ENCODE data around the gene KIAA2012. TPM values are rescaled to one million over a fixed set of nuclear protein-coding genes. Genes with fewer than 3 reads are reported as not detected.

Gene KIAA2012
- total RNA-seq, 4 donors from 2014 or later = 0.15 to 0.76 (median 0.26) TPM; not detected in 1

DNA sequence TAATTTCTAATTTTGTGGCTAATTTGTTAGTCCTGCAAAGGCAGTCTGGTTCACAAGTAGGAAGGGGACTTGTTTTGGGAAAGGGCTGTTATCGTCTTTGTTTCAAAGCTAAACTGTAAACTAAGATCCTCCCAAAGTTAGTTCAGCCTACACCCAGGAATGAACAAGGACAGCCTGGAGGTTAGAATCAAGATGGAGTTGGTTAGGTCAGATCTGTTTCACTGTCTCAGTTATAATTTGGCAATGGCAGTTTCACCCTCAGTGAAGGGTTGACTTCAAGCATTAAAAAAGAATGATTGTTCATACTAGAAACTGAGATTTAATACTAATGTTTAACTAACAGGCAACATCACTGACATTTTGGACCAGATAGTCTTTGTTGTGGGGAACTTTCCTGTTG, 69.5 kb downstream of the KIAA2012 start:
- Histone ChIP-seq H3K4me1 (no peaks in the 10 kb centered on the region), H3K27me3 (no peaks in the 10 kb centered on the region), H3K4me3 (no peak overlapping the region), H3K36me3 (no peaks in the 10 kb centered on the region), H3K9me3 (no peaks in the 10 kb centered on the region), H3K27ac (no peak overlapping the region)
- intact Hi-C loops (cut with DNase I; ENCODE audit: low total_unique reads) = no loop called here
- DNase-seq = no peak
- TF ChIP-seq, protein P1, sequence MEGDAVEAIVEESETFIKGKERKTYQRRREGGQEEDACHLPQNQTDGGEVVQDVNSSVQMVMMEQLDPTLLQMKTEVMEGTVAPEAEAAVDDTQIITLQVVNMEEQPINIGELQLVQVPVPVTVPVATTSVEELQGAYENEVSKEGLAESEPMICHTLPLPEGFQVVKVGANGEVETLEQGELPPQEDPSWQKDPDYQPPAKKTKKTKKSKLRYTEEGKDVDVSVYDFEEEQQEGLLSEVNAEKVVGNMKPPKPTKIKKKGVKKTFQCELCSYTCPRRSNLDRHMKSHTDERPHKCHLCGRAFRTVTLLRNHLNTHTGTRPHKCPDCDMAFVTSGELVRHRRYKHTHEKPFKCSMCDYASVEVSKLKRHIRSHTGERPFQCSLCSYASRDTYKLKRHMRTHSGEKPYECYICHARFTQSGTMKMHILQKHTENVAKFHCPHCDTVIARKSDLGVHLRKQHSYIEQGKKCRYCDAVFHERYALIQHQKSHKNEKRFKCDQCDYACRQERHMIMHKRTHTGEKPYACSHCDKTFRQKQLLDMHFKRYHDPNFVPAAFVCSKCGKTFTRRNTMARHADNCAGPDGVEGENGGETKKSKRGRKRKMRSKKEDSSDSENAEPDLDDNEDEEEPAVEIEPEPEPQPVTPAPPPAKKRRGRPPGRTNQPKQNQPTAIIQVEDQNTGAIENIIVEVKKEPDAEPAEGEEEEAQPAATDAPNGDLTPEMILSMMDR (IDR thresholded peaks at IDR 0.05) = no peak
- TF ChIP-seq POLR2A (IDR thresholded peaks at IDR 0.05) = no peak

DNA sequence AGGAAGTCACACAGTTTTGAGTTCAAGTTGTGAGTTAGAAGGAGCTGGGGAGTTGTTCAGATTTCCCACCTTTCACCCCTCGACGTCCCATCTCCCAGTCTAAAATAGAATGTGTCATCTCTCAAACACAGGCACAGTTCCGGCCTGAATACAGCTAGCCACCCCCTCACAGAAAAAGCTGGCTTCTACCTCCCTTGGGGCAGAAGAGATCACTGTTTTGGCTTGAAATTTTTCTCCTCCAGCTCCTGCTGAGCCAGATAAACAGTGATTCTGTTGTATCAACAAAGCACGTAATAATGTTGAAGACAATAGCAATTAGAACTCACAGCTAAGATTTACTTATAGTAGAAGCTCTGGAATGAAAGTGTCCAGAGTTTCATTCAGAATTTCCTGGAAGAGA, 74.7 kb downstream of the KIAA2012 start:
- TF ChIP-seq POLR2A (IDR thresholded peaks at IDR 0.05) = no peak
- TF ChIP-seq, protein P1 (IDR thresholded peaks at IDR 0.05) = no peak
- H3K4me1 ChIP-seq = peaks cover 0 to 7% of the 10 kb centered on the region in 2 donors
- peak overlapping the region in 1 of 2 donors; percentile 47 for H3K27ac ChIP-seq

DNA sequence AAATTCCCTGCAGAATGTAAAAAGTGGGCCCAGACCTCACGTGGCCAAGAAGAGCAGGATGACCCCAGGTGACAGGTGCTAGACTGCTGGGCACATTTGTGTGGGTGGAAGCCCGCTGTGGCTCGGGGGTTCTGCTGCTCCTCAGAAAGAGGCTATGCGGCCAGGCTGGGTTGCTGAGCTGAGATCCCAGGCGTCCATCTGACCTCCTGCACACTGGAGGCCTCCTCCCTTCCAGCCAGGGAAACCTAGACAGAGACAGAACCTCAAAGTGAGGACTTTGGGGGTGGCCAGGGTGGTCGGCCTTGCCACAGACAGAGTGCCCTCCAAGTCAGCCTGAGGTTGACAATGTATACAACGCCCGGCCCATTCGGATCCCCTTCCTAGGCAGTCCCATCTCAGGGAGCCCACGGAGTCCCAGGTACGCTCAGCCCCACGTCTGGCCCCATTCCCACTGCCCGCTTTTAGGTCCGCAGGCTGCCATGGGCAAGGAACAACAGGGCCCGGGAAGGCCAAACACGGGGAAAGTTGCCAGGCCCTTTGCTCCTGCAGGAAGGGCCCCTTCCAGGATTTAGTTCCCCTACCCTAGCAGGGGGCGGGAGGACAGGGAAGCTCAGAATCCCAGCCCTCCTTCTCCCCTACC, 75.6 kb downstream of the KIAA2012 start:
- Histone ChIP-seq H3K4me3 (no peak overlapping the region), H3K9me3 (no peaks in the 10 kb centered on the region), H3K27ac (peak overlapping the region; percentile 44 to 82), H3K4me1 (peaks cover 0 to 7% of the 10 kb centered on the region in 2 donors), H3K36me3 (no peaks in the 10 kb centered on the region), H3K27me3 (no peaks in the 10 kb centered on the region)
- DNase-seq = peak in 1 of 2 donors; percentile 31
- TF ChIP-seq POLR2A (IDR thresholded peaks at IDR 0.05) = no peak
- TF ChIP-seq, protein P1 (IDR thresholded peaks at IDR 0.05) = no peak
- intact Hi-C loops (cut with DNase I; ENCODE audit: low total_unique reads) = no loop called here

More for the DNA sequence above, 74.7 kb downstream of the KIAA2012 start:
- no peaks in the 10 kb centered on the region for H3K27me3 ChIP-seq
- H3K36me3 ChIP-seq = no peaks in the 10 kb centered on the region
- no peaks in the 10 kb centered on the region for H3K9me3 ChIP-seq
- DNase-seq = no peak
- intact Hi-C loops (cut with DNase I; ENCODE audit: low total_unique reads) = no loop called here
- H3K4me3 ChIP-seq = no peak overlapping the region

DNA sequence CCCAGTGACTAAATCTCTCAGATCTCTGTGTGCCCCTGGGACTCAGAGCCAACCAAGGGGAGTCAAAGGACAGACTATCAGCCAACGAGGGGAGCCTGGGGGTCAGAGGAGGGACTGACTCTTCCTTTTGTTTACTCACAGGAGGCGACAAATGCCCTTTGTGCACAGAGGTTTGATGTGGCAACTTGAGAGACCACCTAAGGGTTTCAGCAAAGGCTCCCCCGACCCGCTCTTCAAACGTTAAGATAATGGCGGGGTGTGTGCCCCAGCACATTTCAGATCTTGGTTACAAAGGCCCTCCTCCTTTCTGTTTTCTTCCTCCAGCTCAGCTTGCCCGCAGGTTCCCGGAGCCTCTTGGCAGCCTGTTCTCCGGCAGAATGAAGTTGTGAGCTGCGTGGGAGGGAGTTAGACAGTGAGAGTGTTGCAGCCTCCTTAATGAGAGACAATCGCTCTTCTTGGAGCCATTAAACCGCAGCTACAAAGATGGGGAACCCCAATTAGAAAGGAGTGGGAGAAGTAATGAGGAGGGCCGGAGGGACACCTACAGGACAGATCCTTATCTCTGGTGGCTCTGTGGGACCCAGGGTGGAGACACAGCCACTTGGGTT, 76.2 kb downstream of the KIAA2012 start:
- peaks cover 0 to 7% of the 10 kb centered on the region in 2 donors for H3K4me1 ChIP-seq
- intact Hi-C loops (cut with DNase I; ENCODE audit: low total_unique reads) = no loop called here
- H3K9me3 ChIP-seq = no peaks in the 10 kb centered on the region
- no peaks in the 10 kb centered on the region for H3K36me3 ChIP-seq
- DNase-seq = peak; percentile 78 to 80
- H3K4me3 ChIP-seq = peak overlapping the region in 1 of 2 donors; percentile 10
- H3K27me3 ChIP-seq = no peaks in the 10 kb centered on the region
- H3K27ac ChIP-seq = peak overlapping the region; percentile 44 to 82
- no peak for TF ChIP-seq POLR2A (IDR thresholded peaks at IDR 0.05)
- TF ChIP-seq, protein P1 (IDR thresholded peaks at IDR 0.05) = no peak

DNA sequence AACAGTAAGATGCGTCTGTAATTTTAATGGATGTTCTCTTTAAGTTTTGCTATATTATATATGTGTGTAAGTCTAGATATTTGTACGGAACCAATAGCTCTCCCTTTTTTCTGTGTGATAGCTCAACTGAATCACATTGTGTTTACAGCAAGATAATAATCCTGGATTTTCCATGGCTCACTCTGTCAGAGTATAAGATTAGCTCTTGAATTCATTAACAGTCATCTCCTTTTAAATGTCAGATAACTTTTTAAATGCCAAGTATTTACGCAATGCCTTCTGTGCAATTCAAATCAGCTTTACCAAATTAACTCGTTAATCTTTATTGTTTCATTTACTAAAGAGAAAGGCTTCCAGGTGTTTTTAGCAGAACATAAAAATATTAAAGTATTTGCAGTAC, 76.9 kb downstream of the KIAA2012 start:
- Histone ChIP-seq H3K27me3 (no peaks in the 10 kb centered on the region), H3K27ac (peak overlapping the region; percentile 44 to 82)
- intact Hi-C loops (cut with DNase I; ENCODE audit: low total_unique reads) = no loop called here

More for the DNA sequence above, 76.9 kb downstream of the KIAA2012 start:
- DNase-seq = no peak
- TF ChIP-seq POLR2A (IDR thresholded peaks at IDR 0.05) = no peak
- TF ChIP-seq, protein P1 (IDR thresholded peaks at IDR 0.05) = no peak
- Histone ChIP-seq H3K9me3 (no peaks in the 10 kb centered on the region), H3K4me3 (peak overlapping the region in 1 of 2 donors; percentile 10), H3K4me1 (peaks cover 0 to 7% of the 10 kb centered on the region in 2 donors), H3K36me3 (no peaks in the 10 kb centered on the region)

All from uterus (tissue), 4 donors.